ENCODE measurements around the gene SLC2A8. TPM values are rescaled to one million over a fixed set of nuclear protein-coding genes. Genes with fewer than 3 reads are reported as not detected.
A peak's percentile ranks its signal among the peaks of the same experiment; 100 is the strongest.

Gene SLC2A8
- total RNA-seq, 1 experiment from 2014 or later = 23.8 TPM

GRCh38 chr9:127430415-127430814, 33.4 kb downstream of the SLC2A8 start:
- DNase-seq (ENCODE audit: low read depth) = no peak

- no peak for DNase-seq (ENCODE audit: low read depth)
These were observed 40.7 kb downstream of the SLC2A8 start for GRCh38 chr9:127437497-127438264.

- no peak for DNase-seq (ENCODE audit: low read depth)
These were observed 41.4 kb downstream of the SLC2A8 start for GRCh38 chr9:127438394-127438793.

DNA sequence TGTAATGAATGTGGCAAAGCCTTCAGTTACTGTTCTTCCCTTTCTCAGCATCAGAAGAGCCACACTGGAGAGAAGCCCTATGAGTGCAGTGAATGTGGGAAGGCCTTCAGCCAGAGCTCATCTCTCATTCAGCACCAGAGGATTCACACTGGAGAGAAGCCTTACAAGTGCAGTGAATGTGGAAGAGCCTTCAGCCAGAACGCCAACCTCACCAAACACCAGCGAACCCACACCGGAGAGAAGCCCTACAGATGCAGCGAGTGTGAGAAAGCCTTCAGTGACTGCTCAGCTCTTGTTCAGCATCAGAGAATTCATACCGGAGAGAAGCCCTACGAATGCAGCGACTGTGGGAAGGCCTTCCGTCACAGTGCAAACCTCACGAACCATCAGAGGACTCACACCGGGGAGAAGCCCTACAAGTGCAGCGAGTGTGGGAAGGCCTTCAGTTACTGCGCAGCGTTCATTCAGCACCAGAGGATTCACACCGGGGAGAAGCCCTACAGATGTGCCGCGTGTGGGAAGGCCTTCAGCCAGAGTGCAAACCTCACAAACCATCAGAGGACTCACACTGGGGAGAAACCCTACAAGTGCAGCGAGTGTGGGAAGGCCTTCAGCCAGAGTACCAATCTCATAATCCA, 47.4 kb downstream of the SLC2A8 start:
- no peak for DNase-seq (ENCODE audit: low read depth)

DNA sequence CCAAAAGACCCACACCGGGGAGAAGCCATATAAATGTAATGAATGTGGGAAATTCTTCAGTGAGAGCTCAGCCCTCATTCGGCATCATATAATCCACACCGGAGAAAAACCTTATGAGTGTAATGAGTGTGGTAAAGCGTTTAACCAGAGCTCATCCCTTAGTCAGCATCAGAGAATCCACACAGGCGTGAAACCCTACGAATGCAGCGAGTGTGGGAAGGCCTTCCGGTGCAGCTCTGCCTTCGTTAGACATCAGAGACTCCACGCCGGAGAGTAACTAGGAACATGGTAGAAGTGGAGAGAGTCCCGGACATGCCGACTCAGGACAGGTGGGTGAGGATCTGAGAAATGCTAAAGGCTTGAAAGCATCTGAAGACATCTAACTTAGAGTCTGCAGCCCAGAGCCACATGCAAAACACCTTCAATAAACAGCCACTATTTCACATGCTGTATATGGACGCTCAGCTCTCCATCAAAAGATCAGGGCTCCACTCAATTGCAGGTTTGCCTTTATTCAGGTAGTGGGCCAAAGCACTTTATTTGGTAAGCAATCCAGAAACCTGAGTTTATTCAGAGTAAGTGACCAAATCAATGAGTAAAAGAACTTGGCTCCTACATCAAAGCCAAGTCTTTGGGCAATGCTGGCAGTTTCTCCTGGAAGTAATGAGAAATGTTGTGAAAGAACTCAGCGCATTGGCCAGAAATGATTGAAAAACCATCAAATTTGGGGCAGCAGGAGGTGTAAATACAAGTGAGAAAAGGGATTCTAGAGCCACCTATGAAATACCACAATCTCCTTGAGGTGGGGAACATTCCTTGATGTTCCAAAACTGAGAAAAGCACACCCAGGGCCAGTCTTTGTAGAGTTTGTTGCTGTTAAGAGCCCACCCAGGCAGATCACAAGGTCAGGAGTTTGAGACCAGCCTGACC, 48.2 kb downstream of the SLC2A8 start:
- peak; percentile 33 for DNase-seq (ENCODE audit: low read depth)

- no peak for DNase-seq (ENCODE audit: low read depth)
These were observed 49.1 kb downstream of the SLC2A8 start for GRCh38 chr9:127445851-127446712.

- DNase-seq (ENCODE audit: low read depth) = no peak
These were observed 49.9 kb downstream of the SLC2A8 start for GRCh38 chr9:127446713-127447415.

GRCh38 chr9:127447416-127448111, 50.6 kb downstream of the SLC2A8 start:
- no peak for DNase-seq (ENCODE audit: low read depth)

DNA sequence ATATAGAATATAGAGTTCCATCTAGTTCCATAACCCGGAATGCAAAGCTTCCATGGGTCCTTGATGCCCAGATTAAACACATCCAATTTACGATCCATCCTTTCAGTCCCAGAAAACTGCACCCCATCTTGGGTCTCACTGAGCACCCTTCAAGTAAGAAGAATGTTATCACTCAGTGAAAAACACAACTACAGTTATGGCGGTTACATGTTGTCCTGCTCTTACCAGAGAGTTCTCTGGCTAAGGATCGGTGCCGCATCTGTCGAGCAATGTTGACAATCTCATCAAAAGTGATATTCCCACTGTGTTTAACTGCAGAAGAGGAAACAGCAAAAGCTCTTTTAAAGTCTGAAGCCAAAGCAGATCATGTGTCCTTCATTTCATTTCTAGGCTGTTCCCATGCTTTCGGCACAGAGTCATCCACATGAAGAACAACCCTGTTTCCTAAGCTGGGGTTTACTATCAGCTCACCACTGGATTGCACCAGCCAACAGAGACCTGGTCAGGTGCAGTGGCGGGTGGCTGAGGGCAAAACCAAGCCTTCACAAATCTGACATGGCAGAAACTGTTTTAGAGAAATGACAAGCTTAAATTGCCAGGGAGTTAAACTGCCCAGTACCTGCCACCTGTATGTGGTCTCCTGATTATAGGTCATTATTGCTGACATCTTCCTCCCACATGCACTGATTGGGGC, 51.3 kb downstream of the SLC2A8 start:
- no peak for DNase-seq (ENCODE audit: low read depth)

- DNase-seq (ENCODE audit: low read depth) = no peak
These were observed 52.5 kb downstream of the SLC2A8 start for GRCh38 chr9:127449332-127449966.

DNA sequence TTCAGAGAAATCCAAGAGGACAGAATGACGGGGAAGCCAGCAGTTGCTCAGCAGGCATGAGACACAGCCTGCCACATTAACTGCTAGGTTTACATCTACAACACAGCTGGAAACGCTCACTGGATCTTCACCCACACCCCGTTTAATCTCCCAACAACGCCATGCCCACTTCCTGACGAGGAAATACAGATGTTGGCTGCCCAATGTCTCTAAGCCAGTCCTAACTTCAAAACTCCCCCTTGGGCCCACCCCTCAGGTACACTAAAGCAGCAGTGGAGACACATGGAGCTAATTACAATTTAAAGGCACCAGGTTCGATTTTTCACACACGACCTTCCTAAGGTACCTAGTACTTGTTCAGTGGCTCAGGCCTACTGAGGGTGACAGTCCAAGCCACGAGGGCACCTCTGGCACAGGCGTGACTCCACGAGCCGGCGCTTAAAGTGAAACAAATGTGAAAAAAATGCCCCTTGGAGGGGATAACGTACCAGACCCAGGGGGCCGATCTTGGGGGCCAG, 53.3 kb downstream of the SLC2A8 start:
- peak; percentile 36 for DNase-seq (ENCODE audit: low read depth)

GRCh38 chr9:127450830-127451607, 54.0 kb downstream of the SLC2A8 start, which contains the start of the genes LRSAM1 and RPL12:
TSS of gene LRSAM1 (plus strand) at chr9:127451510. CDS start at chr9:127454528, 3,018 bp downstream.
TSS of gene RPL12 (minus strand) at chr9:127451406. CDS start at chr9:127451317, 89 bp downstream.
- DNase-seq (ENCODE audit: low read depth) = peak; percentile 91

GRCh38 chr9:127451608-127451857, 54.6 kb downstream of the SLC2A8 start:
- DNase-seq (ENCODE audit: low read depth) = no peak

DNA sequence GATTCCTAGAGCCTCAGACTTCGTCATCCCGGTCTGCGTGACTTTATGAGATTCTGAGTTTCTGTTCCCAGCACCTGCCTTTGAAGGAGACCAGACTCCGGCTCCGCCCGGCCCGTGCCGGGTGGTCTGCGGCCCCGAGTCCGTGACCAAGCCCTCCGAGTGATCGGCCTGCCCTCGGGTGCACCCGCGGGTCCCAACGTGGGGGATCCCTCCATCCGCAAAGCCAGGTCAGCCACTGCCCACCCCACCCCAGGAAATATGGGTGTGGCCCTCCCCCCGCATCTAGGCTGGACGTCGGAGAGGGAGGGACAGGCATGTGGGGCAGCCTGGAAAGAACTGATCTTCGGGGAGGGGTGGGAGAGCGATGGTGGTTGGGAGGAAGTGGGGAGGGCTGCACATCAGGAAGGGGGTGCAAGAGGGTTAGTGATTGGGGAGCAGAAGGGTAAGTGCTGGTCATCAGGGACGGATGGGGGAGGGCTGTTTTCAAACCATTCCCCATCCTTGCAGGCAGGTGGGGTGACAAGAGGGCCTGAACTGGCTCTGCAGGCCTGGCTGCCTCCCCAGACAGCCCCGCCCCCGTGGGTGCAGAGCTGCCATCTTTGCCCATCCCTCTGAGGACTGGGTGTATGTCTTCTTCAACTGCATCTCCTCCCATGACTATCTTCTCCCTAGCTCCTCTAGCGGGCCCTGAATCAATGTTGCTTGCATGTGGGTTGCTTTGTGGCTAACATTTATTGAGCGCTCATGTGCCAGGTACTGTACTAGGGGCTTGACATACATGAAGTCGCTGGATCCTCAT, 55.1 kb downstream of the SLC2A8 start:
- peak; percentile 54 for DNase-seq (ENCODE audit: low read depth)

- peak; percentile 32 for DNase-seq (ENCODE audit: low read depth)
These were observed 55.7 kb downstream of the SLC2A8 start for GRCh38 chr9:127452691-127453090.

GRCh38 chr9:127455324-127455992, 58.5 kb downstream of the SLC2A8 start:
- no peak for DNase-seq (ENCODE audit: low read depth)

Measured in RPMI7951 (cell line).